TTC549 (cell line): Measurements from ENCODE around the gene POMC.
"Not testable (repeated sequence)": the region's sequence is repeated elsewhere in the genome, so short reads cannot be mapped to it uniquely, and the experiment has no call there.

Experiments used
- FAIRE-seq: peaks from 2 replicates; lab custom pipeline; 2012; peaks lifted over from hg19 to GRCh38; lab: Jason Lieb, UNC

The POMC gene

DNA sequence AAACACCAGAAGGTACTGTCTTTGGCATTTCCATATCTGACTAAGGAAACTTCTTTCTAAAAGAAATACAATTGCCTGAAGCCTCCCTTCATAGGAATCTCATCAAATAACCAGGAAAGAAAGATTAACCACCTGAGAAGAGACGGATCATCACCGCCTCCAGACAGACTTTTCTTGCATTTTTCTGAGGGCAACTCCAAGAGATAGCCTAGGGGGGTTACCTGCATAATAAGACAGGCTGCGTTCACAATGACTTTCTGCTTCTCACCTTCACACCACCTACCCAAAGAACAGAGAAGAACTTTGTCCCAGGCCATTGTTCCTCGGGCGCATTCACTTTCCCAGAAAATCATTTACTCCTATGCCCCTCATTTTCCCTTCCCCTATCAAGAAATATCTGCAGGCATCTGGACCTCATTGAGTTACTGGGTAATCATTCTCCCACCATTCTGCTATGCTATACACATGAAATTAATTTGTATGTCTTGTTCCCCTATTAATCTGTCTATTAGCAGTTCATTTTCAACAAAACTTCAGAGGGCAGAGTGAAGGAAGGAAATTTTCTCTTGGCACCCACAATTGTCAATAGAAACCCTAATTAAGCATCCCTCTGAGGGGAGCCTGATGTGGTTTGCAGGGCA, 8.3 kb upstream of the POMC start:
- FAIRE-seq: no peak

- FAIRE-seq: no peak
Measured at GRCh38 chr2:25176138-25176537, 7.8 kb upstream of the POMC start.

DNA sequence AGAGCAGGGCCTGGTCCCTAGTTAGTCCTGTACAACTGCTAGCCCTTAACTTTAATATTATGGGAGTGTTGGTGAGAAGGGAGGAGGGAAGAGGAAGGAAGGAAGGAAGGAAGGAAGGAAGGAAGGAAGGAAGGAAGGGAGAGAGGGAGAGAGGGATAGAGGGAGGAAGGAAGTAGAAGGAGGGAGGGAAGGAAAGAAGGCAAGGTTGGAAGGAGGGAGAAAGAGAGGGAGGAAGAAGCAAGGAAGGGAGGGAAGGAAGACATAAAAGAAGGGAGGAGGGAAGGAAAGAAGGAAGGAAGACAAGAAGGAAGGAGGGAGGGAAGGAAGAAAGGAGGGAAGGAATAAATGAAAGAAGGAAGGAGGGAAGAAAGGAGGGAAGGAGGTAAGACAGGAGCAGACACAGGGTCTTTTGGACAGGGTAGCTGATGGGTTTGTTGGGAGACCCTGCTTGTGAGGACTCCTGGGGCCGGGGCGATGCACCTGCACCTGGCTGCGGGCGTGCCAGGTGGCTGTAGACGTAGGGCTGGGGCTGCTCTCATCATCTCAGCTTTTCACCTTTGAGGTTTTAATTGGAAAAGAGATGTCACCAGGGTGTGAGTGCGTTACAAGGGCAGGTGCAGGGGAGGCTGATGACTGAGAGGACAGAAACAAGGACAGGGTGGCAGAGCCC, 5.9 kb upstream of the POMC start:
- FAIRE-seq: no peak

GRCh38 chr2:25173719-25174118, 5.3 kb upstream of the POMC start:
- FAIRE-seq: no peak

- FAIRE-seq: no peak
Measured at GRCh38 chr2:25170888-25171287, 2.5 kb upstream of the POMC start.

DNA sequence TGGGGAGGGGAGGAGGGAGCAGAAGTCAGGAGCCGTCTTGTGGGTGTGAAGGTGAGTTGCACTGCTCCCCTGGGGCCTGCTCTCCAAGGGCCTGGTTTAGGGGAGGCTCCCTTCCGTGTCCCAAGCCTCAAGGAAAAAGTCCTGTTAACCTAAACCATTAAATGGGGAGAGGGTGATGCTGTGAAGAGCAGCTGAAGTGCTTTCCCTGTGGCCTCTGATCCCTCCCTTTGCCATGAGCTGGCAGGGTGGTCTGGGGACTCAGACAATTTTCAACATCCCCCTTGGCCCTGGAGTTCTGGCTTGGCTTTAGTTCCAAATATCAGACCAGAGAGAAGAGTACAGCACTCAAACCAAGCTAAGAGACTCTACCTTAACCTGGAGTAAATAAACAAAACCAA, 692 bp upstream of the POMC start:
- no peak for FAIRE-seq

- FAIRE-seq: no peak
Measured at GRCh38 chr2:25165992-25166875, 2.1 kb downstream of the POMC start.

- FAIRE-seq: no peak
Measured at GRCh38 chr2:25164561-25164960, 3.8 kb downstream of the POMC start.

DNA sequence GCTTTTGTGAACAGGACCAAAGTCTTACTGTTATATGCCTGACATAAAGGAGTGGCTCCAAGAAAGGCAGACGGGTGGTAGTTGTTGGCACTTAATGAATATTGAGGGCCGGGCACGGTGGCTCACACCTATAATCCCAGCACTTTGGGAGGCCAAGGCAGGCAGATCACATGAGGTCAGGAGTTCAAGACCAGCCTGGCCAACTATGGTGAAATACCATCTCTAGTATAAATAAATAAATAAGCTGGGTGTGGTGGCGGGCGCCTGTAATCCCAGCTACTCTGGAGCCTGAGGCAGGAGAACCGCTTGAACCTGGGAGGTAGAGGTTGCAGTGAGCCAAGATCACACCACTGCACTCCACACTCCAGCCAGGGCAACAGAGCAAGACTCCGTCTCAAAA, 6.3 kb downstream of the POMC start:
- FAIRE-seq: not testable (repeated sequence)

- FAIRE-seq: no peak
Measured at GRCh38 chr2:25161055-25161781, 7.2 kb downstream of the POMC start.

GRCh38 chr2:25160376-25160775, 8.0 kb downstream of the POMC start:
- no peak for FAIRE-seq

GRCh38 chr2:25159949-25160348, 8.4 kb downstream of the POMC start:
- no peak for FAIRE-seq

DNA sequence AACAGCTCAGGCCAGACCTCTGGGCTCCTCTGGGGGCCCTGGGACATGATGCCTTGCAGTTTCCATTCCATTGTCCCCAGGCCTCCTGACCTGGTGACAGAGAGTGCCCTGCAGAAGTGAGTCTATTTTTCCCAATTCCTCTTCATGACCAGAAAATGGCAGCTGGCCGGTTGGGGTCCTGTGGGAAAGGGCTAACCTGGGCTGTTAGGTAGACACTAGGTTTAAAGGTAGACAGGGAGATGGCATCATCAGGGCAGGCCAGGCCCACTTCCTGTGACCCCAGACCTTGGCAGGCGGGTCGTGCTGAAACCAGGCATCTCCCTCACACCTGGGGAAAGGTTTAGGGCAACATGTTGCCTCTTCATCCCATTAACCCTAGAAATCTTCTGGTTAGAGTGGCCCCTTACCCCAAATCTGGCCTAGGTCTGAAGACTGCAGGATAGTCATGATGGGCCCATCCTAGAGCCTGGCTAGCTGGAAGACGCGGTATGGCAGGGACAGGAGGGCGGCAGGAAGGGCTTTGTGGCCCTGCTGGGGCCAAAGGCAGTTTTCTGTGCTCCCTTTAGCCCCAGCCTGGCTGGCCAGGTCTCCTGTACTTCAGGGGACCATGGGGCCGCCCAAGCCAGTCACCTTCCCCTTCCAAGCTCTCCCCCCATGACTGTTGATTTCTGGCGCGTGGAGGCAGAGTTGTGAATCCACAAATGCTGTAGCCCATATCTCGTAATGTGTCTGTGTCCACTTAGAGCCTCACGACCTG, 10.1 kb downstream of the POMC start:
- no peak for FAIRE-seq

- no peak for FAIRE-seq
Measured at GRCh38 chr2:25155401-25155800, 13.0 kb downstream of the POMC start.

DNA sequence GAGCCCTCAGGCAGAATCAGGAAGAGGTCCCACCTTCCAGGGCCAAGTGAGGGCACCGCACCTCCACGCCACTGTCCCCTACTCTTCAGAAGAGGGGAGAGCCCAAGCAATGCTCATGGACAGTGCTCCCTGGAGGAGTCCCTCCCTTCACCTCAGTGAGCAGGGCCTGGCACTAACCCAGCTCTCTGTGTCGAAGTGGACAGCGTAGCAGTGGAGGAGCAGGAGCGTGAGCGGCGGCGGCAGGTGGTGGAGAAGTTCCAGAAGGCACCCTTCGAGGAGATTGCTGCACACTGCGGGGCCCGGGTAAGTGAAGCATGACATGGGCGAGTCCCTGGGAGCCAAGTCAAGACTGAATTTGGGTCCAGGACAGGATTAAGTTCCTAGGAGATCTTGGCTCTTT, 16.7 kb downstream of the POMC start:
- FAIRE-seq: no peak

DNA sequence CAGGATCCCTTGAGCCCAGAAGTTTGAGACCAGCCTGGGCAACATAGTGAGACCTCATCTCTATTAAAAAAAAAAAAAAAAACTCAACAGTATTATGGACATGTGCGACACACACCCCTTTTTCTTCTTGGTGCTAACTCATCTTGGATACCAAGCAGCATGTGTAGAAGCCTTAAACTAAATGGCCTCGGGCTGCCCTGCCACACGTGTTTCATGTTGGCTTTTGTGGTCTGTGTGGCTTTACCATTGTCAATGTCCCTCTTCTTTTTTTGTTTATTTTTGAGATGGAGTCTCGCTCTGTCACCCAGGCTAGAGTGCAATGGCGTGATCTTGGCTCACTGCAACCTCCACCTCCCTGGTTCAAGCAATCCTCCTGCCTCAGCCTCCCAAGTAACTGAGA, 17.4 kb downstream of the POMC start:
- FAIRE-seq: not testable (repeated sequence)

DNA sequence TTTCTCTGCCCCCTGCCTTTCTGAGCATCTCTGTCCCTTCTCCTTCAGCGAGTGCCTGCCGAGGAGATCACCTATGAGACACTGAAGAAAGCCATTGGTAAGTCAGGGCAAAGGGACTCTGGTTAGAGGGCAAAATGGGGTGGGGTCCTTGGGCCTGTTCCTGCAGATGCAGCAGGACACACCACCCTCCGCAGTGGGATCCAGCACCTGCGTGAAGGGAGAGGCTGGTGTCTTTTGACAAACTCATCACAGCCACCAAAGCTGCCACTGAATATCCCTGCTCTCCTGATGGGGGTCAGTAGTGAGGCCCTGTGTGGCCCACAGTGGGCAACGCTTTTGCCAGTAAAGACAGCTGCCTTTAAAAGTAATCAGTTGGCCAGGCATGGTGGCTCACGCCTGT, 18.7 kb downstream of the POMC start:
- FAIRE-seq: no peak

- no peak for FAIRE-seq
Measured at GRCh38 chr2:25146896-25147295, 21.5 kb downstream of the POMC start.

DNA sequence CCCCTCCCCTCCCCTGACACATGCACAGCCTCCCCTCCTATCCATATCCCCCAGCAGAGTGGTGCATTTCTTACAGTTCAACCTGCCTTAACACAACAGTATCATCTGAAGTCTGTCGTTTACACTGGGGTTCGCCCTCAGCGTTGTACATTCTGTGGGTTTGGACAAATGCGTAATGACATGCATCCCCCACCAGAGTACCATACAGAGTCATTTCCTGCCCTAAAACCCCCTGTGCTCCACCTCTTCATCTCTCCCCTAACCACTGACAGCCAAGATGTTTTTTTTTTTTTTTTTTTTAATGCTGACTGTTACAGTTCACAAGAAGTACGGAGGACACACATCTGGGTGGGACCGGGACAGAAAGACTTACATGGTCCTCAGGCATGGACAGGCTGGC, 22.6 kb downstream of the POMC start:
- no peak for FAIRE-seq

- no peak for FAIRE-seq
Measured at GRCh38 chr2:25141120-25141519, 27.3 kb downstream of the POMC start.

GRCh38 chr2:25140535-25140934, 27.8 kb downstream of the POMC start:
- FAIRE-seq: not testable (repeated sequence)

DNA sequence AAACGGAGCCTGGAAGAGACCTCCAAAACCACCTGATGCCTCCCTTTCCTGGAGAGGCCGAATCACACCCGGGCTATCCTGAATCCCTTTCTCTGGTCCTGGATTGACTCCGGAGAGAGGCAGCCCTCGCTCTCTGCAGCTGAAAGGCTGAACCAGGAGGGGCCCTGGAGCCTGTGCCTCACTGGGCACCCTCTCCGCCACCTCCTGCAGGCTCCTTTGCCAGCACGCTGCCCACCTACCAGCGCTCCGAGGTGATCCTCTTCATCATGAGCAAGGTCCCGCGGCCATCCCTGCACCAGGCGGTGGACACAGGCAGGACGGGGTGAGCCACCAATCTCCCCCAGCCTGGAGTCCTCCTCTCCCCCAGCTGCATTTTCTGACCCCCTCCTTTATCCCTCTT, 35.7 kb downstream of the POMC start:
- FAIRE-seq: no peak
